Liver (tissue), 9 donors: Measurements from ENCODE around the gene KRT32. TPM values are rescaled to one million over a fixed set of nuclear protein-coding genes. Genes with fewer than 3 reads are reported as not detected.

Experiments used
- DNase-seq: peaks from one replicate; pipeline ENCODE4 v3.0.0-alpha.2; 2017; ENCODE audit warnings: low spot score
- H3K27ac ChIP-seq, 2 donors: one replicate each; pipeline ENCODE4 v1.7.0; 2013; ENCODE audit warnings: inconsistent platforms in 2 of 2, low read length in 2 of 2, control low read depth in 1 of 2, low read depth in 1 of 2, mild to moderate bottlenecking in 1 of 2
- H3K27me3 ChIP-seq, 4 donors: one replicate each; pipeline versions ENCODE4 v1.6.1 to v1.7.0; 2013; ENCODE audit warnings: low read length in 3 of 4, inconsistent platforms in 1 of 4, mild to moderate bottlenecking in 1 of 4, moderate library complexity in 1 of 4; ENCODE audit not compliant: control insufficient read depth in 4 of 4, insufficient read depth in 4 of 4
- H3K36me3 ChIP-seq, 4 donors: one replicate each; pipeline versions ENCODE4 v1.6.1 to v1.7.0; 2013; ENCODE audit warnings: low read length in 3 of 4, mild to moderate bottlenecking in 3 of 4, low read depth in 1 of 4, moderate library complexity in 1 of 4; ENCODE audit not compliant: control insufficient read depth in 4 of 4, insufficient read depth in 3 of 4
- H3K4me1 ChIP-seq, 4 donors: one replicate each; pipeline versions ENCODE4 v1.6.1 to v1.7.0; 2013; ENCODE audit warnings: low read length in 3 of 4, mild to moderate bottlenecking in 3 of 4, moderate library complexity in 1 of 4; ENCODE audit not compliant: control insufficient read depth in 4 of 4, insufficient read depth in 4 of 4
- H3K4me3 ChIP-seq, 3 donors: one replicate each; pipeline versions ENCODE4 v1.6.1 to v1.7.0; 2013; ENCODE audit warnings: low read length in 3 of 3, control low read depth in 1 of 3, low read depth in 1 of 3, mild to moderate bottlenecking in 1 of 3
- H3K9ac ChIP-seq, 2 donors: one replicate each; pipeline ENCODE4 v1.7.0; 2013; ENCODE audit warnings: low read length in 2 of 2, mild to moderate bottlenecking in 2 of 2, moderate library complexity in 2 of 2, control low read depth in 1 of 2, low read depth in 1 of 2
- H3K9me3 ChIP-seq, 4 donors: one replicate each; pipeline versions ENCODE4 v1.6.1 to v1.7.0; 2013; ENCODE audit warnings: low read length in 3 of 4; ENCODE audit not compliant: control insufficient read depth in 4 of 4
- EGR1 ChIP-seq, 2 donors: IDR thresholded peaks; 2 replicates each; pipeline ENCODE4 v1.6.1; 2016 to 2018; ENCODE audit warnings: antibody characterized with exemption in 2 of 2, low read depth in 2 of 2
- FOXA1 ChIP-seq: IDR thresholded peaks from 2 replicates; pipeline ENCODE4 v1.6.1; 2016; ENCODE audit warnings: antibody characterized with exemption
- FOXA2 ChIP-seq: IDR thresholded peaks from 2 replicates; pipeline ENCODE4 v1.6.1; 2016; ENCODE audit warnings: antibody characterized with exemption
- GABPA ChIP-seq, 2 donors: IDR thresholded peaks in 1 of 2; conservative IDR thresholded peaks in 1 of 2; 2 replicates each; pipeline ENCODE4 v1.6.1; 2016; ENCODE audit warnings: antibody characterized with exemption in 2 of 2, mild to moderate bottlenecking in 1 of 2, moderate library complexity in 1 of 2
- HNF4A ChIP-seq, 2 donors: conservative IDR thresholded peaks; 2 replicates each; pipeline ENCODE4 v1.6.1; 2016; ENCODE audit warnings: antibody characterized with exemption in 2 of 2, mild to moderate bottlenecking in 2 of 2
- HNF4G ChIP-seq: IDR thresholded peaks from 2 replicates; pipeline ENCODE4 v1.6.1; 2016; ENCODE audit warnings: antibody characterized with exemption
- JUND ChIP-seq, 2 donors: IDR thresholded peaks; 2 replicates each; pipeline ENCODE4 v1.6.1; 2016; ENCODE audit warnings: antibody characterized with exemption in 2 of 2
- NR2F2 ChIP-seq: IDR thresholded peaks from 2 replicates; pipeline ENCODE4 v1.6.1; 2016; ENCODE audit warnings: antibody characterized with exemption
- RAD21 ChIP-seq, 2 donors: IDR thresholded peaks; 2 replicates each; pipeline ENCODE4 v1.6.1; 2016; ENCODE audit warnings: antibody characterized with exemption in 2 of 2, mild to moderate bottlenecking in 2 of 2
- RXRA ChIP-seq, 2 donors: IDR thresholded peaks; 2 replicates each; pipeline ENCODE4 v1.6.1; 2017 to 2018; ENCODE audit warnings: antibody characterized with exemption in 2 of 2, mild to moderate bottlenecking in 1 of 2
- SP1 ChIP-seq: IDR thresholded peaks from 2 replicates; pipeline ENCODE4 v1.6.1; 2018; ENCODE audit warnings: antibody characterized with exemption, mild to moderate bottlenecking
- TAF1 ChIP-seq: conservative IDR thresholded peaks from 2 replicates; pipeline ENCODE4 v1.6.1; 2016; ENCODE audit warnings: antibody characterized with exemption, mild to moderate bottlenecking
- YY1 ChIP-seq: IDR thresholded peaks from 2 replicates; pipeline ENCODE4 v1.6.1; 2016; ENCODE audit warnings: antibody characterized with exemption, mild to moderate bottlenecking
- WGBS: extraction: QIAGEN DNeasy Blood & Tissue Kit; methylation state at CpG from one replicate; pipeline ENCODE4 v1.1.7; 2013; 5-methylcytosine and 5-hydroxymethylcytosine counted together
- polyA plus RNA-seq, 2 donors: library from polyadenylated mRNA; stranded (reverse) in 1 of 2; unstranded in 1 of 2; fragments of 200-250 nt in 1 of 2; fragments of >200 nt in 1 of 2; fragmentation: Nextera tagmentation in 1 of 2; extraction: Ambion mirVana in 1 of 2; gene quantifications; one replicate each; pipeline versions ENCODE4 v1.2.1 to v1.2.3, GENCODE V29; 2013 to 2015
- total RNA-seq, 2 donors: library from RNA; depleted of rRNA; stranded (reverse); fragments of >200 nt; gene quantifications; one replicate each; pipeline ENCODE4 v1.2.3, GENCODE V29; 2014
- TF ChIP-seq, protein P1 (sequence below): IDR thresholded peaks from 2 replicates; pipeline ENCODE4 v1.6.1; 2016; ENCODE audit warnings: antibody characterized with exemption, mild to moderate bottlenecking
- TF ChIP-seq, protein P2 (sequence below): IDR thresholded peaks from 2 replicates; pipeline ENCODE4 v1.6.1; 2016; ENCODE audit warnings: antibody characterized with exemption
- TF ChIP-seq, protein P3 (sequence below): fragments of 150-350 bp; IDR thresholded peaks from 2 replicates; pipeline ENCODE4 v1.5.1; 2017; ENCODE audit warnings: improper control_type of control experiment, low read depth, low read length; ENCODE audit not compliant: missing input control
- TF ChIP-seq, protein P4 (sequence below): IDR thresholded peaks from 2 replicates; pipeline ENCODE4 v1.6.1; 2016; ENCODE audit warnings: antibody characterized with exemption
- TF ChIP-seq, protein P5 (sequence below): IDR thresholded peaks from 2 replicates; pipeline ENCODE4 v1.6.1; 2016; ENCODE audit warnings: antibody characterized with exemption
- donor health status: healthy.
- donor health status: healthy.
- donor health status: healthy.
- donor health status: healthy.
- donor health status: healthy.

The KRT32 gene
- total and polyA plus RNA-seq, 4 donors, result not detected

DNA sequence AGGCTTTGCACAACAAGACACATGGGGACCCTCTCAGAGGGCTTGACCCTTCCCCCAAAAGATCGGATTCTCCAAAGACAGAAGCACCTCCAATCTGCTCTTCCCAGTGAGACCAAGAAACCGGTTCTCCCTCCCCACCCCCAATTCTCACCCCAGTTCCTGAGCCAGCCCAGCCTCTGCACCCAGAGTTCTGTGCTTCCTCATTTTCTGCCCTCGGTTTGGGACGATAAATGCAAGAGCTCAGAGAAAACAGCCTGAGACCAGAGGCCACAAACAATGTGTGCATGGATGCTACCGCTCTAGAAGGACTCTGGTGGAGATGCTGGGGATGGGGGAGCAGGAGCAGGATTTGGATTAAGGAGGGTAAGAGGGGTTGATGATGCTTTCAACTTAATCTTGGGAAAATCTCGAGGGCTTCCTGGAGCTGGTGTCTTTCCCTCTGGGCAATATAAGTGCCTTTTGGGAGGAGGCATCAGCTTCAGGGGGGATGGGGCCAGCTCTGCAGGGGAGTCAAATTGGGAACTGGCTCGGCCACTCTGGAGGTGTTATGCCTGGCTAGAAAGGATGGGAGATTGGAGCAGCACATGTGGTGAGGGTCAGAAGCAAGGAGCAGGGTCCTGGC is 45.5 kb upstream of the KRT32 start:
- H3K9ac ChIP-seq, result no peak overlapping the region
- no peak for TF ChIP-seq FOXA2
- no peak for TF ChIP-seq RAD21 (IDR thresholded peaks at IDR 0.05)
- no peak for TF ChIP-seq TAF1
- no peak for TF ChIP-seq JUND (IDR thresholded peaks at IDR 0.05)
- TF ChIP-seq, protein P1, sequence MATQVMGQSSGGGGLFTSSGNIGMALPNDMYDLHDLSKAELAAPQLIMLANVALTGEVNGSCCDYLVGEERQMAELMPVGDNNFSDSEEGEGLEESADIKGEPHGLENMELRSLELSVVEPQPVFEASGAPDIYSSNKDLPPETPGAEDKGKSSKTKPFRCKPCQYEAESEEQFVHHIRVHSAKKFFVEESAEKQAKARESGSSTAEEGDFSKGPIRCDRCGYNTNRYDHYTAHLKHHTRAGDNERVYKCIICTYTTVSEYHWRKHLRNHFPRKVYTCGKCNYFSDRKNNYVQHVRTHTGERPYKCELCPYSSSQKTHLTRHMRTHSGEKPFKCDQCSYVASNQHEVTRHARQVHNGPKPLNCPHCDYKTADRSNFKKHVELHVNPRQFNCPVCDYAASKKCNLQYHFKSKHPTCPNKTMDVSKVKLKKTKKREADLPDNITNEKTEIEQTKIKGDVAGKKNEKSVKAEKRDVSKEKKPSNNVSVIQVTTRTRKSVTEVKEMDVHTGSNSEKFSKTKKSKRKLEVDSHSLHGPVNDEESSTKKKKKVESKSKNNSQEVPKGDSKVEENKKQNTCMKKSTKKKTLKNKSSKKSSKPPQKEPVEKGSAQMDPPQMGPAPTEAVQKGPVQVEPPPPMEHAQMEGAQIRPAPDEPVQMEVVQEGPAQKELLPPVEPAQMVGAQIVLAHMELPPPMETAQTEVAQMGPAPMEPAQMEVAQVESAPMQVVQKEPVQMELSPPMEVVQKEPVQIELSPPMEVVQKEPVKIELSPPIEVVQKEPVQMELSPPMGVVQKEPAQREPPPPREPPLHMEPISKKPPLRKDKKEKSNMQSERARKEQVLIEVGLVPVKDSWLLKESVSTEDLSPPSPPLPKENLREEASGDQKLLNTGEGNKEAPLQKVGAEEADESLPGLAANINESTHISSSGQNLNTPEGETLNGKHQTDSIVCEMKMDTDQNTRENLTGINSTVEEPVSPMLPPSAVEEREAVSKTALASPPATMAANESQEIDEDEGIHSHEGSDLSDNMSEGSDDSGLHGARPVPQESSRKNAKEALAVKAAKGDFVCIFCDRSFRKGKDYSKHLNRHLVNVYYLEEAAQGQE, result no peak
- no peak for DNase-seq
- WGBS, result 57% methylated on average over 7 of the region's 7 CpGs
- no peaks in the 10 kb centered on the region for H3K27me3 ChIP-seq
- no peak overlapping the region for H3K4me3 ChIP-seq
- H3K9me3 ChIP-seq, result no peaks in the 10 kb centered on the region
- H3K27ac ChIP-seq, result no peak overlapping the region
- H3K36me3 ChIP-seq, result no peaks in the 10 kb centered on the region
- H3K4me1 ChIP-seq, result no peaks in the 10 kb centered on the region

DNA sequence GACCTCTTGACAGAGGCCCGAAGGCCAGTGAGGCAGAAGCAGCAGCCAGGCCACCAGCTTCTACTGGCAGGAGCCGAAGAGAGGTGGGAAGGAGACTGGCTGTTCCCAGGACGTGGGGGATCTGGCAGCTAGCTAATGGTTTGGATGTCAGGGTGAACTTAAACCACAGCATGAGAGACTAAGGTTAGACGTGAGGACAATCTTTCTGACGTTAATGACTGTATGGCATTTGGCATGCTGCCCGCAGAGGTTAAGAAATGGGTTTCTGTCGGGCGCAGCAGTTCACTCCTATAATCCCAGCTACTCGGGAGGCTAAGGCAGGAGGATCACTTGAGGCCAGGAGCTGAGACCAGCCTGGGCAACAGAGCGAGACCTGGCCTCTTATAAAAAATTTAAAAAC is 44.5 kb upstream of the KRT32 start:
- 80% methylated on average over 10 of the region's 10 CpGs for WGBS
- no peak overlapping the region for H3K9ac ChIP-seq
- no peak for TF ChIP-seq NR2F2
- TF ChIP-seq YY1, result no peak
- TF ChIP-seq FOXA1, result no peak
- TF ChIP-seq GABPA (IDR thresholded peaks at IDR 0.05 in 1 of 2, conservative IDR thresholded peaks at IDR 0.05 in 1 of 2), result no peak
- no peak overlapping the region for H3K27ac ChIP-seq
- H3K27me3 ChIP-seq, result no peaks in the 10 kb centered on the region
- H3K4me3 ChIP-seq, result no peak overlapping the region
- no peaks in the 10 kb centered on the region for H3K9me3 ChIP-seq
- no peaks in the 10 kb centered on the region for H3K4me1 ChIP-seq
- no peaks in the 10 kb centered on the region for H3K36me3 ChIP-seq
- DNase-seq, result no peak

DNA sequence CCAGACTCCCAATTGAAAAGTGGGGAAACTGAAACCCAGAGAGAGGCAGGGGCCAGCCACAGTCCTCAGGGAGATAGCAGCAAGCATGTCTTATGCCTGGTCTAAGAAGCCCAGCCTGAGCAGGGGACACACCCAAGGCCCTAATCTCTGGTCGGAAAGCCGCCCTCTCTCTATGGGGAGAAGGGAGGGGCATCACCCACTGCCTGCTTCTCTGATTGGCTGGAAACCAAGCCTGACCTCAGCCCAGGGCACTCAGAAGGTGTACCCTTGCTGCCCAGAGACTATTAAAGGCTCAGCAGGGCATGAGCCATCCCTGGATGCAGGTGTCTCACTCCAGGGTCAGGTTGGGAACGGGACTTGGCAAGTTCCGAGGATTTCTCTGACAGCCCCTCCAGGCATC is 43.9 kb upstream of the KRT32 start:
- H3K36me3 ChIP-seq, result no peaks in the 10 kb centered on the region
- no peak overlapping the region for H3K9ac ChIP-seq
- H3K27ac ChIP-seq, result no peak overlapping the region
- H3K4me3 ChIP-seq, result no peak overlapping the region
- H3K9me3 ChIP-seq, result no peaks in the 10 kb centered on the region
- no peaks in the 10 kb centered on the region for H3K4me1 ChIP-seq
- H3K27me3 ChIP-seq, result no peaks in the 10 kb centered on the region
- 73% methylated on average over 4 of the region's 4 CpGs for WGBS
- DNase-seq, result peak; percentile 74
- TF ChIP-seq, protein P2, sequence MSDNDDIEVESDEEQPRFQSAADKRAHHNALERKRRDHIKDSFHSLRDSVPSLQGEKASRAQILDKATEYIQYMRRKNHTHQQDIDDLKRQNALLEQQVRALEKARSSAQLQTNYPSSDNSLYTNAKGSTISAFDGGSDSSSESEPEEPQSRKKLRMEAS, result no peak
- TF ChIP-seq SP1 (no peak), FOXA1 (no peak), EGR1 (IDR thresholded peaks at IDR 0.05; ENCODE audit: low read depth in 2 of 2) (no peak), JUND (IDR thresholded peaks at IDR 0.05) (no peak), NR2F2 (no peak), HNF4G (no peak), YY1 (no peak), FOXA2 (no peak), HNF4A (conservative IDR thresholded peaks at IDR 0.05) (no peak), RXRA (IDR thresholded peaks at IDR 0.05) (no peak), TAF1 (no peak), RAD21 (IDR thresholded peaks at IDR 0.05) (no peak), GABPA (IDR thresholded peaks at IDR 0.05 in 1 of 2, conservative IDR thresholded peaks at IDR 0.05 in 1 of 2) (no peak)
- TF ChIP-seq, protein P3, sequence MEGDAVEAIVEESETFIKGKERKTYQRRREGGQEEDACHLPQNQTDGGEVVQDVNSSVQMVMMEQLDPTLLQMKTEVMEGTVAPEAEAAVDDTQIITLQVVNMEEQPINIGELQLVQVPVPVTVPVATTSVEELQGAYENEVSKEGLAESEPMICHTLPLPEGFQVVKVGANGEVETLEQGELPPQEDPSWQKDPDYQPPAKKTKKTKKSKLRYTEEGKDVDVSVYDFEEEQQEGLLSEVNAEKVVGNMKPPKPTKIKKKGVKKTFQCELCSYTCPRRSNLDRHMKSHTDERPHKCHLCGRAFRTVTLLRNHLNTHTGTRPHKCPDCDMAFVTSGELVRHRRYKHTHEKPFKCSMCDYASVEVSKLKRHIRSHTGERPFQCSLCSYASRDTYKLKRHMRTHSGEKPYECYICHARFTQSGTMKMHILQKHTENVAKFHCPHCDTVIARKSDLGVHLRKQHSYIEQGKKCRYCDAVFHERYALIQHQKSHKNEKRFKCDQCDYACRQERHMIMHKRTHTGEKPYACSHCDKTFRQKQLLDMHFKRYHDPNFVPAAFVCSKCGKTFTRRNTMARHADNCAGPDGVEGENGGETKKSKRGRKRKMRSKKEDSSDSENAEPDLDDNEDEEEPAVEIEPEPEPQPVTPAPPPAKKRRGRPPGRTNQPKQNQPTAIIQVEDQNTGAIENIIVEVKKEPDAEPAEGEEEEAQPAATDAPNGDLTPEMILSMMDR, result no peak
- TF ChIP-seq, protein P4, sequence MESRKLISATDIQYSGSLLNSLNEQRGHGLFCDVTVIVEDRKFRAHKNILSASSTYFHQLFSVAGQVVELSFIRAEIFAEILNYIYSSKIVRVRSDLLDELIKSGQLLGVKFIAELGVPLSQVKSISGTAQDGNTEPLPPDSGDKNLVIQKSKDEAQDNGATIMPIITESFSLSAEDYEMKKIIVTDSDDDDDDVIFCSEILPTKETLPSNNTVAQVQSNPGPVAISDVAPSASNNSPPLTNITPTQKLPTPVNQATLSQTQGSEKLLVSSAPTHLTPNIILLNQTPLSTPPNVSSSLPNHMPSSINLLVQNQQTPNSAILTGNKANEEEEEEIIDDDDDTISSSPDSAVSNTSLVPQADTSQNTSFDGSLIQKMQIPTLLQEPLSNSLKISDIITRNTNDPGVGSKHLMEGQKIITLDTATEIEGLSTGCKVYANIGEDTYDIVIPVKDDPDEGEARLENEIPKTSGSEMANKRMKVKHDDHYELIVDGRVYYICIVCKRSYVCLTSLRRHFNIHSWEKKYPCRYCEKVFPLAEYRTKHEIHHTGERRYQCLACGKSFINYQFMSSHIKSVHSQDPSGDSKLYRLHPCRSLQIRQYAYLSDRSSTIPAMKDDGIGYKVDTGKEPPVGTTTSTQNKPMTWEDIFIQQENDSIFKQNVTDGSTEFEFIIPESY, result no peak
- TF ChIP-seq, protein P5, sequence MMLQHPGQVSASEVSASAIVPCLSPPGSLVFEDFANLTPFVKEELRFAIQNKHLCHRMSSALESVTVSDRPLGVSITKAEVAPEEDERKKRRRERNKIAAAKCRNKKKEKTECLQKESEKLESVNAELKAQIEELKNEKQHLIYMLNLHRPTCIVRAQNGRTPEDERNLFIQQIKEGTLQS, result no peak
